Measurements from ENCODE around the gene GALNT6. TPM values are rescaled to one million over a fixed set of nuclear protein-coding genes. Genes with fewer than 3 reads are reported as not detected.
A peak's percentile ranks its signal among the peaks of the same experiment; 100 is the strongest.
"Not testable (repeated sequence)": the region's sequence is repeated elsewhere in the genome, so short reads cannot be mapped to it uniquely, and the experiment has no call there.

GALNT6 gene
- total RNA-seq, 1 experiment from 2014 or later: 190 TPM

- H3K27me3 ChIP-seq (replicated peaks; ENCODE audit: control insufficient read depth, insufficient read depth, low read length): no peaks in the 10 kb centered on the region
- intact Hi-C loops (cut with micrococcal nuclease; ENCODE audit: unreplicated experiment): loop anchor here (1.0 to 2.0 kb wide), 2 partner anchors 20 to 50 kb away; partner anchors contain the start of gene SMAGP
- Mint-ChIP-seq H3K27me3 (ENCODE audit: insufficient read depth, unreplicated experiment) (no peaks in the 10 kb centered on the region), H3K4me3 (ENCODE audit: unreplicated experiment) (peak overlapping the region; percentile 34), H3K9me3 (ENCODE audit: unreplicated experiment) (no peaks in the 10 kb centered on the region), H3K27ac (ENCODE audit: unreplicated experiment) (peak overlapping the region; percentile 81), H3K4me1 (ENCODE audit: low read depth, unreplicated experiment) (peaks cover 62% of the 10 kb centered on the region), H3K36me3 (ENCODE audit: insufficient read depth, unreplicated experiment) (peaks cover 18% of the 10 kb centered on the region)
- no peaks in the 10 kb centered on the region for H3K9me3 ChIP-seq
- CTCF ChIA-PET: interaction anchor here (0.6 to 2.4 kb wide), 5 partner anchors 13 to 53 kb away, joined by 4 to 19 read pairs (median 5); partner anchors contain the start of gene SMAGP
- peaks cover 59% of the 10 kb centered on the region for H3K4me1 ChIP-seq
- POLR2A ChIA-PET: interaction anchor here (0.6 to 2.1 kb wide), 7 partner anchors 13 to 239 kb away, joined by 3 to 14 read pairs (median 9); partner anchors contain the start of genes DAZAP2 and SMAGP
- TF ChIP-seq CTCF (IDR thresholded peaks at IDR 0.05; ENCODE audit: insufficient read depth in 1 of 2, low read depth in 1 of 2, low read length in 1 of 2, severe bottlenecking in 1 of 2, unreplicated experiment in 1 of 2): no peak
- BruUV-seq (replicated peaks): no TSS peak
- DNase-seq: peak; percentile 53 to 60
- no peak overlapping the region for H3K4me3 ChIP-seq (ENCODE audit: low read depth, low read length)
- H3K36me3 ChIP-seq (ENCODE audit: control insufficient read depth, insufficient read depth, low read length): no peaks in the 10 kb centered on the region
Measured at GRCh38 chr12:51320695-51321320, 70.4 kb downstream of the GALNT6 start.

GRCh38 chr12:51320311-51320694 lies 70.9 kb downstream of the GALNT6 start:
- DNase-seq: no peak
- H3K4me1 Mint-ChIP-seq (ENCODE audit: low read depth, unreplicated experiment): peaks cover 62% of the 10 kb centered on the region
- H3K36me3 ChIP-seq (ENCODE audit: control insufficient read depth, insufficient read depth, low read length): no peaks in the 10 kb centered on the region
- H3K9me3 Mint-ChIP-seq (ENCODE audit: unreplicated experiment): no peaks in the 10 kb centered on the region
- no peaks in the 10 kb centered on the region for H3K9me3 ChIP-seq
- H3K36me3 Mint-ChIP-seq (ENCODE audit: insufficient read depth, unreplicated experiment): peaks cover 18% of the 10 kb centered on the region
- POLR2A ChIA-PET: interaction anchor here (0.5 to 2.1 kb wide), 8 partner anchors 12 to 238 kb away, joined by 3 to 14 read pairs (median 8); partner anchors contain the start of genes DAZAP2 and SMAGP
- no TSS peak for BruUV-seq (replicated peaks)
- H3K27ac Mint-ChIP-seq (ENCODE audit: unreplicated experiment): peak overlapping the region; percentile 81
- no peaks in the 10 kb centered on the region for H3K27me3 ChIP-seq (replicated peaks; ENCODE audit: control insufficient read depth, insufficient read depth, low read length)
- TF ChIP-seq CTCF (IDR thresholded peaks at IDR 0.05; ENCODE audit: insufficient read depth in 1 of 2, low read depth in 1 of 2, low read length in 1 of 2, severe bottlenecking in 1 of 2, unreplicated experiment in 1 of 2): no peak
- H3K4me1 ChIP-seq: peaks cover 59% of the 10 kb centered on the region
- no peak overlapping the region for H3K4me3 ChIP-seq (ENCODE audit: low read depth, low read length)
- intact Hi-C loops (cut with micrococcal nuclease; ENCODE audit: unreplicated experiment): loop anchor here (1.0 to 2.0 kb wide), 2 partner anchors 21 to 50 kb away; partner anchors contain the start of gene SMAGP
- H3K4me3 Mint-ChIP-seq (ENCODE audit: unreplicated experiment): peak overlapping the region; percentile 34
- no peaks in the 10 kb centered on the region for H3K27me3 Mint-ChIP-seq (ENCODE audit: insufficient read depth, unreplicated experiment)
- CTCF ChIA-PET: interaction anchor here (0.6 to 2.4 kb wide), 5 partner anchors 12 to 52 kb away, joined by 4 to 19 read pairs (median 5); partner anchors contain the start of gene SMAGP

GRCh38 chr12:51318846-51319599 lies 72.2 kb downstream of the GALNT6 start:
- Mint-ChIP-seq H3K27ac (ENCODE audit: unreplicated experiment) (peak overlapping the region; percentile 81), H3K4me1 (ENCODE audit: low read depth, unreplicated experiment) (peaks cover 55% of the 10 kb centered on the region), H3K4me3 (ENCODE audit: unreplicated experiment) (peak overlapping the region; percentile 19), H3K27me3 (ENCODE audit: insufficient read depth, unreplicated experiment) (no peaks in the 10 kb centered on the region), H3K9me3 (ENCODE audit: unreplicated experiment) (no peaks in the 10 kb centered on the region), H3K36me3 (ENCODE audit: insufficient read depth, unreplicated experiment) (peaks cover 18% of the 10 kb centered on the region)
- CTCF ChIA-PET: interaction anchor here (0.8 to 1.4 kb wide), 3 partner anchors 11 to 32 kb away, joined by 3 to 5 read pairs (median 4); no protein-coding TSS in a partner anchor
- Histone ChIP-seq H3K4me3 (ENCODE audit: low read depth, low read length) (no peak overlapping the region), H3K27me3 (replicated peaks; ENCODE audit: control insufficient read depth, insufficient read depth, low read length) (no peaks in the 10 kb centered on the region), H3K4me1 (peaks cover 56% of the 10 kb centered on the region), H3K36me3 (ENCODE audit: control insufficient read depth, insufficient read depth, low read length) (no peaks in the 10 kb centered on the region), H3K9me3 (no peaks in the 10 kb centered on the region)
- no peak for DNase-seq
- intact Hi-C loops (cut with micrococcal nuclease; ENCODE audit: unreplicated experiment): loop anchor here (1.0 kb wide), 1 partner anchor 8 kb away; no protein-coding TSS in a partner anchor
- POLR2A ChIA-PET: interaction anchor here (1.0 to 1.9 kb wide), 4 partner anchors 11 to 81 kb away, joined by 3 to 10 read pairs (median 6); partner anchors contain the start of gene SMAGP
- TF ChIP-seq CTCF (IDR thresholded peaks at IDR 0.05; ENCODE audit: insufficient read depth in 1 of 2, low read depth in 1 of 2, low read length in 1 of 2, severe bottlenecking in 1 of 2, unreplicated experiment in 1 of 2): no peak
- BruUV-seq (replicated peaks): TSS peak; percentile 54

- not testable (repeated sequence) for BruUV-seq (replicated peaks); H3K9me3 Mint-ChIP-seq (ENCODE audit: unreplicated experiment); H3K36me3 ChIP-seq (ENCODE audit: control insufficient read depth, insufficient read depth, low read length); H3K27me3 ChIP-seq (replicated peaks; ENCODE audit: control insufficient read depth, insufficient read depth, low read length); H3K27me3 Mint-ChIP-seq (ENCODE audit: insufficient read depth, unreplicated experiment); H3K9me3 ChIP-seq; H3K4me3 ChIP-seq (ENCODE audit: low read depth, low read length)
- Mint-ChIP-seq H3K4me1 (ENCODE audit: low read depth, unreplicated experiment) (peaks cover 55% of the 10 kb centered on the region), H3K4me3 (ENCODE audit: unreplicated experiment) (peak overlapping the region; percentile 19), H3K27ac (ENCODE audit: unreplicated experiment) (peak overlapping the region; percentile 81), H3K36me3 (ENCODE audit: insufficient read depth, unreplicated experiment) (peaks cover 18% of the 10 kb centered on the region)
- intact Hi-C loops (cut with micrococcal nuclease; ENCODE audit: unreplicated experiment): loop anchor here (1.0 kb wide), 1 partner anchor 9 kb away; no protein-coding TSS in a partner anchor
- DNase-seq: peak; percentile 69 to 83
- ChIA-PET POLR2A (interaction anchor here (0.5 to 1.9 kb wide), 6 partner anchors 10 to 81 kb away, joined by 3 to 10 read pairs (median 6); partner anchors contain the start of gene SMAGP), CTCF (interaction anchor here (0.6 to 1.4 kb wide), 5 partner anchors 10 to 81 kb away, joined by 3 to 5 read pairs (median 3); no protein-coding TSS in a partner anchor)
- peaks cover 55% of the 10 kb centered on the region for H3K4me1 ChIP-seq
Measured at GRCh38 chr12:51318057-51318806, 73.0 kb downstream of the GALNT6 start.
